ENCODE results near the gene SPI1.

Gene SPI1

GRCh38 chr11:47338396-47339241 is 39.7 kb downstream of the SPI1 start:
- Histone ChIP-seq H2AFZ (ENCODE audit: low read depth, low read length) (no peak overlapping the region), H3K14ac (ENCODE audit: low read length in 2 of 2) (no peak overlapping the region), H3K4me1 (ENCODE audit: control insufficient read depth, insufficient read depth, low read depth, low read length) (peaks cover 2% of the 10 kb centered on the region), H3K27me3 (ENCODE audit: control insufficient read depth in 1 of 2, insufficient read depth in 1 of 2, low read length in 2 of 2) (peaks cover 0 to 24% of the 10 kb centered on the region in 2 experiments), H2BK120ac (ENCODE audit: low read depth, low read length) (no peak overlapping the region), H3K9me3 (ENCODE audit: control insufficient read depth, low read length) (no peaks in the 10 kb centered on the region), H2BK5ac (ENCODE audit: low read depth, low read length, poor library complexity, severe bottlenecking) (no peak overlapping the region), H3K79me1 (replicated peaks; ENCODE audit: low read length, poor library complexity, severe bottlenecking) (no peaks in the 10 kb centered on the region), H3K18ac (ENCODE audit: low read depth in 1 of 2, low read length in 2 of 2) (no peak overlapping the region), H3K4ac (ENCODE audit: low read depth in 1 of 2, low read length in 2 of 2) (no peak overlapping the region), H4K8ac (ENCODE audit: low read length) (no peak overlapping the region), H2BK12ac (ENCODE audit: low read length in 2 of 2) (no peak overlapping the region), H3K4me2 (ENCODE audit: low read length, poor library complexity, severe bottlenecking) (no peak overlapping the region), H3K9ac (ENCODE audit: low read length) (no peak overlapping the region), H3K27ac (ENCODE audit: low read length, poor library complexity, severe bottlenecking) (no peak overlapping the region), H3K4me3 (ENCODE audit: insufficient read depth in 1 of 2, low read depth in 1 of 2, low read length in 2 of 2) (no peak overlapping the region), H2BK15ac (ENCODE audit: low read depth, poor library complexity, severe bottlenecking) (no peak overlapping the region), H4K91ac (ENCODE audit: low read length) (no peak overlapping the region), H3K36me3 (ENCODE audit: control insufficient read depth in 1 of 2, insufficient read depth in 2 of 2, low read depth in 1 of 2, low read length in 2 of 2) (no peaks in the 10 kb centered on the region), H3K23ac (ENCODE audit: low read length in 2 of 2) (no peak overlapping the region), H2AK5ac (ENCODE audit: low read length, severe bottlenecking) (no peak overlapping the region)
- WGBS: 90% methylated on average over 27 of the region's 27 CpGs
- no peak for DNase-seq

GRCh38 chr11:47337229-47337924 is 41.0 kb downstream of the SPI1 start:
- Histone ChIP-seq H3K4me1 (ENCODE audit: control insufficient read depth, insufficient read depth, low read depth, low read length) (peaks cover 2% of the 10 kb centered on the region), H2BK120ac (ENCODE audit: low read depth, low read length) (no peak overlapping the region), H2AFZ (ENCODE audit: low read depth, low read length) (no peak overlapping the region), H3K14ac (ENCODE audit: low read length in 2 of 2) (no peak overlapping the region), H3K4me3 (ENCODE audit: insufficient read depth in 1 of 2, low read depth in 1 of 2, low read length in 2 of 2) (no peak overlapping the region), H3K23ac (ENCODE audit: low read length in 2 of 2) (no peak overlapping the region), H2AK5ac (ENCODE audit: low read length, severe bottlenecking) (no peak overlapping the region), H4K91ac (ENCODE audit: low read length) (no peak overlapping the region), H4K8ac (ENCODE audit: low read length) (no peak overlapping the region), H2BK12ac (ENCODE audit: low read length in 2 of 2) (no peak overlapping the region), H3K27me3 (ENCODE audit: control insufficient read depth in 1 of 2, insufficient read depth in 1 of 2, low read length in 2 of 2) (peaks cover 0 to 21% of the 10 kb centered on the region in 2 experiments), H3K27ac (ENCODE audit: low read length, poor library complexity, severe bottlenecking) (no peak overlapping the region), H3K9ac (ENCODE audit: low read length) (no peak overlapping the region), H3K36me3 (ENCODE audit: control insufficient read depth in 1 of 2, insufficient read depth in 2 of 2, low read depth in 1 of 2, low read length in 2 of 2) (no peaks in the 10 kb centered on the region), H3K9me3 (ENCODE audit: control insufficient read depth, low read length) (no peaks in the 10 kb centered on the region), H2BK15ac (ENCODE audit: low read depth, poor library complexity, severe bottlenecking) (no peak overlapping the region), H3K4ac (ENCODE audit: low read depth in 1 of 2, low read length in 2 of 2) (no peak overlapping the region), H3K4me2 (ENCODE audit: low read length, poor library complexity, severe bottlenecking) (no peak overlapping the region), H2BK5ac (ENCODE audit: low read depth, low read length, poor library complexity, severe bottlenecking) (no peak overlapping the region), H3K79me1 (replicated peaks; ENCODE audit: low read length, poor library complexity, severe bottlenecking) (no peaks in the 10 kb centered on the region), H3K18ac (ENCODE audit: low read depth in 1 of 2, low read length in 2 of 2) (no peak overlapping the region)
- 90% methylated on average over 32 of the region's 34 CpGs for WGBS
- DNase-seq: no peak

GRCh38 chr11:47336595-47336994 is 41.8 kb downstream of the SPI1 start:
- Histone ChIP-seq H3K27me3 (ENCODE audit: control insufficient read depth in 1 of 2, insufficient read depth in 1 of 2, low read length in 2 of 2) (peaks cover 0 to 21% of the 10 kb centered on the region in 2 experiments), H2AFZ (ENCODE audit: low read depth, low read length) (no peak overlapping the region), H3K79me1 (replicated peaks; ENCODE audit: low read length, poor library complexity, severe bottlenecking) (no peaks in the 10 kb centered on the region), H3K14ac (ENCODE audit: low read length in 2 of 2) (no peak overlapping the region), H3K4me1 (ENCODE audit: control insufficient read depth, insufficient read depth, low read depth, low read length) (peaks cover 2% of the 10 kb centered on the region), H4K91ac (ENCODE audit: low read length) (no peak overlapping the region), H3K4me3 (ENCODE audit: insufficient read depth in 1 of 2, low read depth in 1 of 2, low read length in 2 of 2) (no peak overlapping the region), H3K18ac (ENCODE audit: low read depth in 1 of 2, low read length in 2 of 2) (no peak overlapping the region), H2BK5ac (ENCODE audit: low read depth, low read length, poor library complexity, severe bottlenecking) (no peak overlapping the region), H2BK15ac (ENCODE audit: low read depth, poor library complexity, severe bottlenecking) (no peak overlapping the region), H3K9ac (ENCODE audit: low read length) (no peak overlapping the region), H3K4me2 (ENCODE audit: low read length, poor library complexity, severe bottlenecking) (no peak overlapping the region), H3K36me3 (ENCODE audit: control insufficient read depth in 1 of 2, insufficient read depth in 2 of 2, low read depth in 1 of 2, low read length in 2 of 2) (peaks cover 0 to 4% of the 10 kb centered on the region in 2 experiments), H2AK5ac (ENCODE audit: low read length, severe bottlenecking) (no peak overlapping the region), H4K8ac (ENCODE audit: low read length) (no peak overlapping the region), H3K23ac (ENCODE audit: low read length in 2 of 2) (no peak overlapping the region), H2BK120ac (ENCODE audit: low read depth, low read length) (no peak overlapping the region), H3K4ac (ENCODE audit: low read depth in 1 of 2, low read length in 2 of 2) (no peak overlapping the region), H2BK12ac (ENCODE audit: low read length in 2 of 2) (no peak overlapping the region), H3K27ac (ENCODE audit: low read length, poor library complexity, severe bottlenecking) (no peak overlapping the region), H3K9me3 (ENCODE audit: control insufficient read depth, low read length) (no peaks in the 10 kb centered on the region)
- WGBS: 88% methylated on average over 2 of the region's 4 CpGs
- DNase-seq: no peak

GRCh38 chr11:47335733-47336132 is 42.6 kb downstream of the SPI1 start:
- Histone ChIP-seq H3K23ac (ENCODE audit: low read length in 2 of 2) (no peak overlapping the region), H3K79me1 (replicated peaks; ENCODE audit: low read length, poor library complexity, severe bottlenecking) (no peaks in the 10 kb centered on the region), H3K36me3 (ENCODE audit: control insufficient read depth in 1 of 2, insufficient read depth in 2 of 2, low read depth in 1 of 2, low read length in 2 of 2) (peaks cover 0 to 7% of the 10 kb centered on the region in 2 experiments), H2BK120ac (ENCODE audit: low read depth, low read length) (no peak overlapping the region), H3K27ac (ENCODE audit: low read length, poor library complexity, severe bottlenecking) (no peak overlapping the region), H4K91ac (ENCODE audit: low read length) (no peak overlapping the region), H2BK5ac (ENCODE audit: low read depth, low read length, poor library complexity, severe bottlenecking) (no peak overlapping the region), H3K4me2 (ENCODE audit: low read length, poor library complexity, severe bottlenecking) (no peak overlapping the region), H2AK5ac (ENCODE audit: low read length, severe bottlenecking) (no peak overlapping the region), H3K18ac (ENCODE audit: low read depth in 1 of 2, low read length in 2 of 2) (no peak overlapping the region), H3K4me3 (ENCODE audit: insufficient read depth in 1 of 2, low read depth in 1 of 2, low read length in 2 of 2) (no peak overlapping the region), H2AFZ (ENCODE audit: low read depth, low read length) (no peak overlapping the region), H3K14ac (ENCODE audit: low read length in 2 of 2) (no peak overlapping the region), H4K8ac (ENCODE audit: low read length) (no peak overlapping the region), H3K9me3 (ENCODE audit: control insufficient read depth, low read length) (no peaks in the 10 kb centered on the region), H3K4ac (ENCODE audit: low read depth in 1 of 2, low read length in 2 of 2) (no peak overlapping the region), H3K27me3 (ENCODE audit: control insufficient read depth in 1 of 2, insufficient read depth in 1 of 2, low read length in 2 of 2) (peaks cover 0 to 21% of the 10 kb centered on the region in 2 experiments), H3K9ac (ENCODE audit: low read length) (no peak overlapping the region), H2BK12ac (ENCODE audit: low read length in 2 of 2) (no peak overlapping the region), H3K4me1 (ENCODE audit: control insufficient read depth, insufficient read depth, low read depth, low read length) (peaks cover 2% of the 10 kb centered on the region), H2BK15ac (ENCODE audit: low read depth, poor library complexity, severe bottlenecking) (no peak overlapping the region)
- no peak for DNase-seq
- WGBS: 83% methylated on average over 9 of the region's 9 CpGs
